K562 (cell line): ENCODE measurements around the gene TUT7. TPM values are rescaled to one million over a fixed set of nuclear protein-coding genes. Genes with fewer than 3 reads are reported as not detected.

ENCODE experiments used
- MGA ChIP-seq: fragments of 450-650 bp; IDR thresholded peaks from 2 replicates; pipeline ENCODE4 v1.6.1; 2016; ENCODE audit warnings: mild to moderate bottlenecking, moderate library complexity
- polyA plus RNA-seq, 8 experiments: library from polyadenylated mRNA; depleted of rRNA in 4 of 8; stranded (reverse) in 5 of 8; unstranded in 3 of 8; fragments of >200 nt; fragmentation: Nextera tagmentation in 2 of 8; fragmentation: Illumina TruSeq in 1 of 8; extraction: Ambion mirVana in 2 of 8; extraction: Trizol in 1 of 8; gene quantifications; 2 replicates each; pipeline versions ENCODE4 v1.2.1 to v1.2.3, GENCODE V29; 2011 to 2014; ENCODE audit warnings: inconsistent platforms in 1 of 8, missing spikeins in 1 of 8
- total RNA-seq, 7 experiments: library from RNA; depleted of rRNA in 6 of 7; stranded (reverse); fragments of >200 nt in 6 of 7; fragmentation: Illumina TruSeq in 2 of 7; extraction: Trizol in 2 of 7; gene quantifications; 2 replicates each; pipeline versions ENCODE4 v1.2.1 to v1.2.3, GENCODE V29; 2011 to 2021; ENCODE audit warnings: low replicate concordance in 1 of 7

Gene TUT7
- total and polyA plus RNA-seq, 9 of the 15 experiments (the other 6 are each of a cell fraction or from before 2014, with no cell fraction given), result 5.9 to 26.9 (median 15.2) TPM

- 0 out of 2 replicates have a peak, but pooled peaks have one; percentile 25 for TF ChIP-seq MGA
These were observed 72.6 kb downstream of the TUT7 start (continued) for GRCh38 chr9:86281593-86282076.
